Stimulated activated CD8-positive, alpha-beta memory T cell treated with anti-CD3 and anti-CD28 coated beads, Interleukin-4, amount 100 ng/mL, for 1 hour (primary cell): ENCODE results near the gene OXNAD1.

ENCODE experiments used
- DNase-seq, 2 donors: peaks; one replicate each; pipeline ENCODE4 v3.0.0-alpha.2; 2020; ENCODE audit warnings: low read depth in 2 of 2, low spot score in 1 of 2

Gene OXNAD1

GRCh38 chr3:16273867-16274266, 8.9 kb downstream of the OXNAD1 start:
- DNase-seq, result no peak

GRCh38 chr3:16277471-16277870, 12.5 kb downstream of the OXNAD1 start:
- no peak for DNase-seq

GRCh38 chr3:16279010-16279801, 14.2 kb downstream of the OXNAD1 start:
- no peak for DNase-seq

GRCh38 chr3:16280671-16281070, 15.7 kb downstream of the OXNAD1 start:
- DNase-seq, result no peak

GRCh38 chr3:16284633-16285032, 19.6 kb downstream of the OXNAD1 start:
- no peak for DNase-seq

- peak in 1 of 2 donors; percentile 48 for DNase-seq
Measured at GRCh38 chr3:16286161-16286560, 21.1 kb downstream of the OXNAD1 start.

- no peak for DNase-seq
Measured at GRCh38 chr3:16286751-16287543, 21.9 kb downstream of the OXNAD1 start.

- no peak for DNase-seq
Measured at GRCh38 chr3:16288664-16289063, 23.7 kb downstream of the OXNAD1 start.

GRCh38 chr3:16289144-16289889, 24.3 kb downstream of the OXNAD1 start:
- DNase-seq, result no peak

- peak in 1 of 2 donors; percentile 32 for DNase-seq
Measured at GRCh38 chr3:16290007-16290826, 25.2 kb downstream of the OXNAD1 start.

GRCh38 chr3:16290827-16291196, 25.8 kb downstream of the OXNAD1 start:
- no peak for DNase-seq

- DNase-seq, result no peak
Measured at GRCh38 chr3:16294844-16295243, 29.8 kb downstream of the OXNAD1 start.

- no peak for DNase-seq
Measured at GRCh38 chr3:16295298-16295890, 30.4 kb downstream of the OXNAD1 start.

- DNase-seq, result no peak
Measured at GRCh38 chr3:16297997-16298885, 33.2 kb downstream of the OXNAD1 start.

GRCh38 chr3:16298891-16299290, 33.9 kb downstream of the OXNAD1 start:
- no peak for DNase-seq

GRCh38 chr3:16299746-16300145, 34.7 kb downstream of the OXNAD1 start:
- DNase-seq, result no peak

GRCh38 chr3:16300307-16300706, 35.3 kb downstream of the OXNAD1 start:
- no peak for DNase-seq

- no peak for DNase-seq
Measured at GRCh38 chr3:16300881-16301359, 35.9 kb downstream of the OXNAD1 start.

GRCh38 chr3:16301507-16301906, 36.5 kb downstream of the OXNAD1 start:
- DNase-seq, result no peak
